ENCODE results near the gene CAMK4.
"Not testable (repeated sequence)": the region's sequence is repeated elsewhere in the genome, so short reads cannot be mapped to it uniquely, and the experiment has no call there.

The CAMK4 gene

GRCh38 chr5:111248571-111248970, 24.4 kb downstream of the CAMK4 start:
- H3K27me3 ChIP-seq (ENCODE audit: control insufficient read depth, insufficient read depth, low read length): no peaks in the 10 kb centered on the region

GRCh38 chr5:111251921-111252320, 27.7 kb downstream of the CAMK4 start:
- Histone ChIP-seq H3K4me3 (ENCODE audit: low read length) (no peak overlapping the region), H3K27me3 (ENCODE audit: control insufficient read depth, insufficient read depth, low read length) (no peaks in the 10 kb centered on the region)

More at GRCh38 chr5:111248571-111248970, 24.4 kb downstream of the CAMK4 start:
- H3K36me3 ChIP-seq (ENCODE audit: control insufficient read depth, insufficient read depth, low read length): no peaks in the 10 kb centered on the region
- H3K4me3 ChIP-seq (ENCODE audit: low read length): no peak overlapping the region
- H3K27ac ChIP-seq (ENCODE audit: low read depth, low read length): no peak overlapping the region
- H3K9ac ChIP-seq (ENCODE audit: low read length): no peak overlapping the region
- no peaks in the 10 kb centered on the region for H3K4me1 ChIP-seq (ENCODE audit: control insufficient read depth, insufficient read depth, low read length)

GRCh38 chr5:111252799-111253545, 28.8 kb downstream of the CAMK4 start:
- no peaks in the 10 kb centered on the region for H3K4me1 ChIP-seq (ENCODE audit: control insufficient read depth, insufficient read depth, low read length)
- no peak overlapping the region for H3K27ac ChIP-seq (ENCODE audit: low read depth, low read length)
- no peak overlapping the region for H3K9ac ChIP-seq (ENCODE audit: low read length)
- no peak overlapping the region for H3K4me3 ChIP-seq (ENCODE audit: low read length)
- no peaks in the 10 kb centered on the region for H3K36me3 ChIP-seq (ENCODE audit: control insufficient read depth, insufficient read depth, low read length)
- H3K27me3 ChIP-seq (ENCODE audit: control insufficient read depth, insufficient read depth, low read length): no peaks in the 10 kb centered on the region

More at GRCh38 chr5:111251921-111252320, 27.7 kb downstream of the CAMK4 start:
- no peak overlapping the region for H3K9ac ChIP-seq (ENCODE audit: low read length)
- H3K36me3 ChIP-seq (ENCODE audit: control insufficient read depth, insufficient read depth, low read length): no peaks in the 10 kb centered on the region
- H3K4me1 ChIP-seq (ENCODE audit: control insufficient read depth, insufficient read depth, low read length): no peaks in the 10 kb centered on the region
- H3K27ac ChIP-seq (ENCODE audit: low read depth, low read length): no peak overlapping the region

GRCh38 chr5:111254613-111255012, 30.4 kb downstream of the CAMK4 start:
- Histone ChIP-seq H3K36me3 (ENCODE audit: control insufficient read depth, insufficient read depth, low read length) (no peaks in the 10 kb centered on the region), H3K4me1 (ENCODE audit: control insufficient read depth, insufficient read depth, low read length) (no peaks in the 10 kb centered on the region), H3K9ac (ENCODE audit: low read length) (no peak overlapping the region), H3K27ac (ENCODE audit: low read depth, low read length) (no peak overlapping the region), H3K27me3 (ENCODE audit: control insufficient read depth, insufficient read depth, low read length) (no peaks in the 10 kb centered on the region), H3K4me3 (ENCODE audit: low read length) (no peak overlapping the region)

GRCh38 chr5:111255169-111255568, 31.0 kb downstream of the CAMK4 start:
- Histone ChIP-seq H3K36me3 (ENCODE audit: control insufficient read depth, insufficient read depth, low read length) (no peaks in the 10 kb centered on the region), H3K4me3 (ENCODE audit: low read length) (no peak overlapping the region), H3K9ac (ENCODE audit: low read length) (no peak overlapping the region), H3K27me3 (ENCODE audit: control insufficient read depth, insufficient read depth, low read length) (no peaks in the 10 kb centered on the region), H3K4me1 (ENCODE audit: control insufficient read depth, insufficient read depth, low read length) (no peaks in the 10 kb centered on the region), H3K27ac (ENCODE audit: low read depth, low read length) (no peak overlapping the region)

GRCh38 chr5:111256128-111256527, 31.9 kb downstream of the CAMK4 start:
- Histone ChIP-seq H3K9ac (ENCODE audit: low read length) (no peak overlapping the region), H3K4me3 (ENCODE audit: low read length) (no peak overlapping the region), H3K27me3 (ENCODE audit: control insufficient read depth, insufficient read depth, low read length) (no peaks in the 10 kb centered on the region), H3K27ac (ENCODE audit: low read depth, low read length) (no peak overlapping the region), H3K36me3 (ENCODE audit: control insufficient read depth, insufficient read depth, low read length) (no peaks in the 10 kb centered on the region), H3K4me1 (ENCODE audit: control insufficient read depth, insufficient read depth, low read length) (no peaks in the 10 kb centered on the region)

- H3K4me3 ChIP-seq (ENCODE audit: low read length); H3K9ac ChIP-seq (ENCODE audit: low read length); H3K4me1 ChIP-seq (ENCODE audit: control insufficient read depth, insufficient read depth, low read length); H3K27me3 ChIP-seq (ENCODE audit: control insufficient read depth, insufficient read depth, low read length); H3K27ac ChIP-seq (ENCODE audit: low read depth, low read length); H3K36me3 ChIP-seq (ENCODE audit: control insufficient read depth, insufficient read depth, low read length): not testable (repeated sequence)
Measured at GRCh38 chr5:111257610-111258009, 33.4 kb downstream of the CAMK4 start.

- H3K36me3 ChIP-seq (ENCODE audit: control insufficient read depth, insufficient read depth, low read length): no peaks in the 10 kb centered on the region
- H3K9ac ChIP-seq (ENCODE audit: low read length): no peak overlapping the region
Measured at GRCh38 chr5:111259636-111260035, 35.5 kb downstream of the CAMK4 start.

GRCh38 chr5:111261610-111262009, 37.4 kb downstream of the CAMK4 start:
- Histone ChIP-seq H3K27ac (ENCODE audit: low read depth, low read length) (no peak overlapping the region), H3K4me3 (ENCODE audit: low read length) (no peak overlapping the region), H3K4me1 (ENCODE audit: control insufficient read depth, insufficient read depth, low read length) (no peaks in the 10 kb centered on the region), H3K27me3 (ENCODE audit: control insufficient read depth, insufficient read depth, low read length) (no peaks in the 10 kb centered on the region), H3K36me3 (ENCODE audit: control insufficient read depth, insufficient read depth, low read length) (no peaks in the 10 kb centered on the region), H3K9ac (ENCODE audit: low read length) (no peak overlapping the region)

More at GRCh38 chr5:111259636-111260035, 35.5 kb downstream of the CAMK4 start:
- Histone ChIP-seq H3K4me3 (ENCODE audit: low read length) (no peak overlapping the region), H3K4me1 (ENCODE audit: control insufficient read depth, insufficient read depth, low read length) (no peaks in the 10 kb centered on the region), H3K27ac (ENCODE audit: low read depth, low read length) (no peak overlapping the region), H3K27me3 (ENCODE audit: control insufficient read depth, insufficient read depth, low read length) (no peaks in the 10 kb centered on the region)

GRCh38 chr5:111262153-111262552, 38.0 kb downstream of the CAMK4 start:
- H3K36me3 ChIP-seq (ENCODE audit: control insufficient read depth, insufficient read depth, low read length): no peaks in the 10 kb centered on the region
- H3K27ac ChIP-seq (ENCODE audit: low read depth, low read length): no peak overlapping the region
- no peak overlapping the region for H3K4me3 ChIP-seq (ENCODE audit: low read length)
- H3K4me1 ChIP-seq (ENCODE audit: control insufficient read depth, insufficient read depth, low read length): no peaks in the 10 kb centered on the region
- no peaks in the 10 kb centered on the region for H3K27me3 ChIP-seq (ENCODE audit: control insufficient read depth, insufficient read depth, low read length)
- no peak overlapping the region for H3K9ac ChIP-seq (ENCODE audit: low read length)

- no peaks in the 10 kb centered on the region for H3K36me3 ChIP-seq (ENCODE audit: control insufficient read depth, insufficient read depth, low read length)
- no peak overlapping the region for H3K4me3 ChIP-seq (ENCODE audit: low read length)
- H3K9ac ChIP-seq (ENCODE audit: low read length): no peak overlapping the region
- no peak overlapping the region for H3K27ac ChIP-seq (ENCODE audit: low read depth, low read length)
- no peaks in the 10 kb centered on the region for H3K27me3 ChIP-seq (ENCODE audit: control insufficient read depth, insufficient read depth, low read length)
- H3K4me1 ChIP-seq (ENCODE audit: control insufficient read depth, insufficient read depth, low read length): no peaks in the 10 kb centered on the region
Measured at GRCh38 chr5:111262815-111263214, 38.6 kb downstream of the CAMK4 start.

- Histone ChIP-seq H3K27me3 (ENCODE audit: control insufficient read depth, insufficient read depth, low read length) (no peaks in the 10 kb centered on the region), H3K36me3 (ENCODE audit: control insufficient read depth, insufficient read depth, low read length) (no peaks in the 10 kb centered on the region)
Measured at GRCh38 chr5:111266491-111266890, 42.3 kb downstream of the CAMK4 start.

GRCh38 chr5:111268300-111268699, 44.1 kb downstream of the CAMK4 start:
- no peaks in the 10 kb centered on the region for H3K36me3 ChIP-seq (ENCODE audit: control insufficient read depth, insufficient read depth, low read length)
- H3K27me3 ChIP-seq (ENCODE audit: control insufficient read depth, insufficient read depth, low read length): no peaks in the 10 kb centered on the region
- no peak overlapping the region for H3K9ac ChIP-seq (ENCODE audit: low read length)
- no peak overlapping the region for H3K27ac ChIP-seq (ENCODE audit: low read depth, low read length)
- H3K4me1 ChIP-seq (ENCODE audit: control insufficient read depth, insufficient read depth, low read length): no peaks in the 10 kb centered on the region
- no peak overlapping the region for H3K4me3 ChIP-seq (ENCODE audit: low read length)

More at GRCh38 chr5:111266491-111266890, 42.3 kb downstream of the CAMK4 start:
- no peak overlapping the region for H3K9ac ChIP-seq (ENCODE audit: low read length)
- no peaks in the 10 kb centered on the region for H3K4me1 ChIP-seq (ENCODE audit: control insufficient read depth, insufficient read depth, low read length)
- H3K27ac ChIP-seq (ENCODE audit: low read depth, low read length): no peak overlapping the region
- no peak overlapping the region for H3K4me3 ChIP-seq (ENCODE audit: low read length)
